Stimulated activated CD4-positive, alpha-beta T cell treated with anti-CD3 and anti-CD28 coated beads, Interleukin-1b, Interleukin-23, amount 100 ng/mL, for 48 hours (primary cell): ENCODE results near the gene CTSA.

Experiments
- DNase-seq: peaks from one replicate; pipeline ENCODE4 v3.0.0-alpha.2; 2020

The CTSA gene

GRCh38 chr20:45944151-45944964 is 53.2 kb downstream of the CTSA start:
- no peak for DNase-seq

- no peak for DNase-seq
These were observed 54.0 kb downstream of the CTSA start for GRCh38 chr20:45944965-45945677.

GRCh38 chr20:45945678-45946148 is 54.6 kb downstream of the CTSA start:
- DNase-seq, result no peak

GRCh38 chr20:45946149-45946970 is 55.2 kb downstream of the CTSA start:
- no peak for DNase-seq

- no peak for DNase-seq
These were observed 56.2 kb downstream of the CTSA start for GRCh38 chr20:45947110-45947866.

- DNase-seq, result no peak
These were observed 57.2 kb downstream of the CTSA start for GRCh38 chr20:45948261-45948733.
